ENCODE measurements around the gene FAM25A.

FAM25A gene

DNA sequence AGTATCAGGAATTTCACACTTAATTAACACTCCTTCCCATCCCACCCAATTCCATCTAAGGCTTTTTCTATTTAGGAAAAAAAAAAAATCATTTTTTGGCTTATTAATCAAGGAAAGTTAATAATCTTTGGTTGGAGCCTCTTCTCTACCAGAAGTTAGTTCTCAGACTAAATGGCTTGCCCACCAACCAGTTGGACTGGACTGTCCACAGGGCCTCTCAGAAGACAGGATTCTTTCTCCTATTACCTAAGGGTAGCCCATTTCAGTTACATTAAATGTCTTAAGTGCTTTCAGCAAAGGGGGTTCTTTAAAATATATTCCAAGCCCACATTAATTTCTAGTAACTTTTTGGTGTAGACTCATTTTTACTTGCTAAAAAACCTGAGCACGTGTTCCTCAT, 39.3 kb downstream of the FAM25A start:
- DNase-seq (ENCODE audit: low read depth in 1 of 2, low spot score in 1 of 2), result no peak

GRCh38 chr10:87060280-87060928, 40.3 kb downstream of the FAM25A start:
- DNase-seq (ENCODE audit: low read depth in 1 of 2, low spot score in 1 of 2), result no peak

DNA sequence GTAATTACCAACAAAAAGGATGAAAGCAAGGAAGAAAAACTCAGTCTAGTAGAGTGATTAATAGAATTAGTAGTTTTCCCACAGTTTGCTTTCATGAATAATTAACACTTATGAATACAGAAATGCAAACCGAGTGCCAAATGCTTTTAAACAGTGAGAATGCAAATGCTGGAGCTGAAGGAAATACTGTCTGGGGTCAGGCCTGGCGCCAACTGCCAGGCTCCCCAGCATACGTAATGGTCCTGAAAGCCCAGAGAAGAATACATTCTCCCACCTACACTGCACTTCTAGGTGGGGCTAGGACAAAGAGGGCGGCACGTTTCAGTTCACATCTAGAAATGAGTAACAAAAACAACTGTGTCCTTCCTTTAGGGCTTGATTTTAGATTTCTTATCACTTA, 44.6 kb downstream of the FAM25A start:
- no peak for DNase-seq (ENCODE audit: low read depth in 1 of 2, low spot score in 1 of 2)

GRCh38 chr10:87066178-87066577, 46.1 kb downstream of the FAM25A start:
- no peak for DNase-seq (ENCODE audit: low read depth in 1 of 2, low spot score in 1 of 2)

DNA sequence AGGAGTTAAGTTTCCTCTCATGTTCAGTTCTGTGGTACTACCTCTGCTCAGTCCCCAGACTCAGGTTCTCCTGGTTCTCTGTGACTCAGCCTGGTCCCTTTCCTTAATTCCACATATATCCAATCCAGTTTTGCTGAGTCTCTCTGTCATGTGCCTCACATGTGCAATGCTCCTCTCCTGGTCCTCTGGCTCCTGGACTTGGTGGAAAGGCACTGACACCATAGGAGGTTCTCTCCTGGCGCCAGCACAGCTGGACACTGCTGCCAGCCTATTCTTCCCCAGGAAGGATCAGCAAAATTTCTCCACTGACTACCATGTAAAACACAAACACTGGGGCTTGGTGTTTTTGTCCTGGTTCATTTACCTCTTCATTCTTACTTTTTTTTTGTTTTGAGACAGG, 46.8 kb downstream of the FAM25A start:
- no peak for DNase-seq (ENCODE audit: low read depth in 1 of 2, low spot score in 1 of 2)

DNA sequence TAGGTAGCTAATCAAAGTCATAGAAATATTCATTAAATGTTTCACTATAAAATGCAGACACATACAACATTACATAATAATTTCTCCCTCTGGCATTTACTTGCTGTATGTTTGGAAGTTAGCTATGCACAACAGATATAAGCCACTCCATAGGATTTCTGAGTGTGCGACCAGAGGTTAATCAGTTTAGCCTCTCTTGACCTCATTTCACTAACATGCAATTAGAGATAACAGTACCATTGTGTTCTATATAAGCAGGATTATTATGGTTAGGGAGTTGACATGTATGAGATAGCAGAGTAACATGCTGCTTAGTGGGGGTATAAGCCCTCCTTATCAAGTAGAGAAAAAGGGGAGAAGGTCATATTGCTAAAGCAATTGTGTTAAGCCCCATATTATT, 48.2 kb downstream of the FAM25A start:
- no peak for DNase-seq (ENCODE audit: low read depth in 1 of 2, low spot score in 1 of 2)

- DNase-seq (ENCODE audit: low read depth in 1 of 2, low spot score in 1 of 2), result no peak
Observed at GRCh38 chr10:87072449-87072848, 52.4 kb downstream of the FAM25A start.
